HepG2 (cell line): Measurements from ENCODE around the gene HNF1B. TPM values are rescaled to one million over a fixed set of nuclear protein-coding genes. Genes with fewer than 3 reads are reported as not detected.
A peak's percentile ranks its signal among the peaks of the same experiment; 100 is the strongest.

ENCODE experiments used
- E2F1 ChIP-seq: sonication (generic); formaldehyde crosslinking; IDR thresholded peaks from 2 replicates; pipeline ENCODE4 v1.5.0; 2020; ENCODE audit warnings: missing genetic modification reagents
- FOXJ3 ChIP-seq: sonication (generic); formaldehyde crosslinking; IDR thresholded peaks from 2 replicates; pipeline ENCODE4 v1.4.0; 2020; ENCODE audit warnings: missing genetic modification reagents, mild to moderate bottlenecking, borderline replicate concordance
- FOXK1 ChIP-seq: sonication (generic); formaldehyde crosslinking; IDR thresholded peaks from 2 replicates; pipeline ENCODE4 v1.4.0; 2020; ENCODE audit warnings: low read depth, missing genetic modification reagents, borderline replicate concordance
- GATAD2A ChIP-seq: IDR thresholded peaks from 2 replicates; pipeline ENCODE4 v1.6.1; 2016
- GPN1 ChIP-seq: sonication (generic); formaldehyde crosslinking; IDR thresholded peaks from 2 replicates; pipeline ENCODE4 v1.5.1; 2020; ENCODE audit warnings: missing genetic modification reagents, borderline replicate concordance
- SMC3 ChIP-seq: IDR thresholded peaks from 2 replicates; pipeline ENCODE4 v1.6.1; 2011; ENCODE audit warnings: low read length, improper control_type of control experiment
- YEATS2 ChIP-seq: sonication (generic); formaldehyde crosslinking; IDR thresholded peaks from 2 replicates; pipeline ENCODE4 v1.4.0; 2020; ENCODE audit warnings: missing genetic modification reagents, borderline replicate concordance
- ZBTB42 ChIP-seq: sonication (generic); formaldehyde crosslinking; IDR thresholded peaks from 2 replicates; pipeline ENCODE4 v1.5.0; 2020; ENCODE audit warnings: mild to moderate bottlenecking, missing genetic modification reagents
- ZNF253 ChIP-seq: sonication (generic); formaldehyde crosslinking; IDR thresholded peaks from 2 replicates; pipeline ENCODE4 v1.8.0; 2022; ENCODE audit warnings: mild to moderate bottlenecking, missing genetic modification reagents, borderline replicate concordance
- ZNF280B ChIP-seq: sonication (generic); formaldehyde crosslinking; IDR thresholded peaks from 2 replicates; pipeline ENCODE4 v1.5.0; 2020; ENCODE audit warnings: missing genetic modification reagents, mild to moderate bottlenecking, borderline replicate concordance
- ZNF577 ChIP-seq: sonication (generic); formaldehyde crosslinking; IDR thresholded peaks from 2 replicates; pipeline ENCODE4 v1.4.0; 2020; ENCODE audit warnings: mild to moderate bottlenecking, low read depth, missing genetic modification reagents, borderline replicate concordance
- ZNF75D ChIP-seq: sonication (generic); formaldehyde crosslinking; IDR thresholded peaks from 2 replicates; pipeline ENCODE4 v1.8.1; 2023; ENCODE audit warnings: missing genetic modification reagents, mild to moderate bottlenecking, borderline replicate concordance
- ZSCAN5A ChIP-seq: sonication (generic); formaldehyde crosslinking; IDR thresholded peaks from 2 replicates; pipeline ENCODE4 v1.8.0; 2022; ENCODE audit warnings: mild to moderate bottlenecking, missing genetic modification reagents, borderline replicate concordance
- polyA plus RNA-seq, 8 experiments: library from polyadenylated mRNA; depleted of rRNA in 3 of 8; stranded (reverse) in 7 of 8; unstranded in 1 of 8; fragments of >200 nt; fragmentation: Illumina TruSeq in 4 of 8; extraction: Trizol in 4 of 8; gene quantifications; 2 replicates each; pipeline versions ENCODE4 v1.2.1 to v1.2.3, GENCODE V29; 2011 to 2016; ENCODE audit warnings: low read depth in 4 of 8, missing spikeins in 1 of 8, mixed read lengths in 1 of 8; ENCODE audit not compliant: insufficient read depth in 1 of 8
- total RNA-seq, 5 experiments: library from RNA; depleted of rRNA; stranded (reverse); fragments of >200 nt; fragmentation: Illumina TruSeq; extraction: Trizol; gene quantifications; 2 replicates each; pipeline ENCODE4 v1.2.3, GENCODE V29; 2016; ENCODE audit warnings: low read depth in 1 of 5
- TF ChIP-seq, protein P1 (sequence below): IDR thresholded peaks from 2 replicates; pipeline ENCODE4 v1.6.1; 2018; ENCODE audit warnings: missing genetic modification reagents, mild to moderate bottlenecking, missing compliant biosample characterization
- TF ChIP-seq, protein P2 (sequence below): sonication (generic); formaldehyde crosslinking; IDR thresholded peaks from 2 replicates; pipeline ENCODE4 v1.9.0; 2021; ENCODE audit warnings: mild to moderate bottlenecking, missing genetic modification reagents

The HNF1B gene
- total and polyA plus RNA-seq, 2 of the 13 experiments (the other 11 are each of a cell fraction or from before 2014, with no cell fraction given), result 1.9 to 5.3 TPM

GRCh38 chr17:37708616-37709212, 36.1 kb downstream of the HNF1B start (continued):
- TF ChIP-seq, protein P1, sequence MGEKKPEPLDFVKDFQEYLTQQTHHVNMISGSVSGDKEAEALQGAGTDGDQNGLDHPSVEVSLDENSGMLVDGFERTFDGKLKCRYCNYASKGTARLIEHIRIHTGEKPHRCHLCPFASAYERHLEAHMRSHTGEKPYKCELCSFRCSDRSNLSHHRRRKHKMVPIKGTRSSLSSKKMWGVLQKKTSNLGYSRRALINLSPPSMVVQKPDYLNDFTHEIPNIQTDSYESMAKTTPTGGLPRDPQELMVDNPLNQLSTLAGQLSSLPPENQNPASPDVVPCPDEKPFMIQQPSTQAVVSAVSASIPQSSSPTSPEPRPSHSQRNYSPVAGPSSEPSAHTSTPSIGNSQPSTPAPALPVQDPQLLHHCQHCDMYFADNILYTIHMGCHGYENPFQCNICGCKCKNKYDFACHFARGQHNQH (CRISPR knock-in tag), result peak; percentile 60
- TF ChIP-seq GPN1 (CRISPR knock-in tag) (no peak), ZBTB42 (CRISPR knock-in tag) (no peak), SMC3 (peak; percentile 30), GATAD2A (CRISPR knock-in tag) (peak; percentile 80), ZNF253 (CRISPR knock-in tag) (0 out of 2 replicates have a peak, but pooled peaks have one; percentile 36), E2F1 (CRISPR knock-in tag) (no peak), YEATS2 (CRISPR knock-in tag) (0 out of 2 replicates have a peak, but pooled peaks have one; percentile 26), ZSCAN5A (CRISPR knock-in tag) (0 out of 2 replicates have a peak, but pooled peaks have one; percentile 38), FOXK1 (CRISPR knock-in tag) (peak; percentile 72; the same call in 1 of the 2 replicates), ZNF75D (CRISPR knock-in tag) (no peak), FOXJ3 (CRISPR knock-in tag) (peak; percentile 45; the same call in 1 of the 2 replicates), ZNF577 (CRISPR knock-in tag) (no peak), ZNF280B (CRISPR knock-in tag) (no peak; the same call in 1 of the 2 replicates)
- TF ChIP-seq, protein P2, sequence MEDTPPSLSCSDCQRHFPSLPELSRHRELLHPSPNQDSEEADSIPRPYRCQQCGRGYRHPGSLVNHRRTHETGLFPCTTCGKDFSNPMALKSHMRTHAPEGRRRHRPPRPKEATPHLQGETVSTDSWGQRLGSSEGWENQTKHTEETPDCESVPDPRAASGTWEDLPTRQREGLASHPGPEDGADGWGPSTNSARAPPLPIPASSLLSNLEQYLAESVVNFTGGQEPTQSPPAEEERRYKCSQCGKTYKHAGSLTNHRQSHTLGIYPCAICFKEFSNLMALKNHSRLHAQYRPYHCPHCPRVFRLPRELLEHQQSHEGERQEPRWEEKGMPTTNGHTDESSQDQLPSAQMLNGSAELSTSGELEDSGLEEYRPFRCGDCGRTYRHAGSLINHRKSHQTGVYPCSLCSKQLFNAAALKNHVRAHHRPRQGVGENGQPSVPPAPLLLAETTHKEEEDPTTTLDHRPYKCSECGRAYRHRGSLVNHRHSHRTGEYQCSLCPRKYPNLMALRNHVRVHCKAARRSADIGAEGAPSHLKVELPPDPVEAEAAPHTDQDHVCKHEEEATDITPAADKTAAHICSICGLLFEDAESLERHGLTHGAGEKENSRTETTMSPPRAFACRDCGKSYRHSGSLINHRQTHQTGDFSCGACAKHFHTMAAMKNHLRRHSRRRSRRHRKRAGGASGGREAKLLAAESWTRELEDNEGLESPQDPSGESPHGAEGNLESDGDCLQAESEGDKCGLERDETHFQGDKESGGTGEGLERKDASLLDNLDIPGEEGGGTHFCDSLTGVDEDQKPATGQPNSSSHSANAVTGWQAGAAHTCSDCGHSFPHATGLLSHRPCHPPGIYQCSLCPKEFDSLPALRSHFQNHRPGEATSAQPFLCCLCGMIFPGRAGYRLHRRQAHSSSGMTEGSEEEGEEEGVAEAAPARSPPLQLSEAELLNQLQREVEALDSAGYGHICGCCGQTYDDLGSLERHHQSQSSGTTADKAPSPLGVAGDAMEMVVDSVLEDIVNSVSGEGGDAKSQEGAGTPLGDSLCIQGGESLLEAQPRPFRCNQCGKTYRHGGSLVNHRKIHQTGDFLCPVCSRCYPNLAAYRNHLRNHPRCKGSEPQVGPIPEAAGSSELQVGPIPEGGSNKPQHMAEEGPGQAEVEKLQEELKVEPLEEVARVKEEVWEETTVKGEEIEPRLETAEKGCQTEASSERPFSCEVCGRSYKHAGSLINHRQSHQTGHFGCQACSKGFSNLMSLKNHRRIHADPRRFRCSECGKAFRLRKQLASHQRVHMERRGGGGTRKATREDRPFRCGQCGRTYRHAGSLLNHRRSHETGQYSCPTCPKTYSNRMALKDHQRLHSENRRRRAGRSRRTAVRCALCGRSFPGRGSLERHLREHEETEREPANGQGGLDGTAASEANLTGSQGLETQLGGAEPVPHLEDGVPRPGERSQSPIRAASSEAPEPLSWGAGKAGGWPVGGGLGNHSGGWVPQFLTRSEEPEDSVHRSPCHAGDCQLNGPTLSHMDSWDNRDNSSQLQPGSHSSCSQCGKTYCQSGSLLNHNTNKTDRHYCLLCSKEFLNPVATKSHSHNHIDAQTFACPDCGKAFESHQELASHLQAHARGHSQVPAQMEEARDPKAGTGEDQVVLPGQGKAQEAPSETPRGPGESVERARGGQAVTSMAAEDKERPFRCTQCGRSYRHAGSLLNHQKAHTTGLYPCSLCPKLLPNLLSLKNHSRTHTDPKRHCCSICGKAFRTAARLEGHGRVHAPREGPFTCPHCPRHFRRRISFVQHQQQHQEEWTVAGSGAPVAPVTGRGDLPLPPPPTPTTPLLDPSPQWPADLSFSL, result no peak
